ENCODE results near the gene UFD1.
A peak's percentile ranks its signal among the peaks of the same experiment; 100 is the strongest.

The UFD1 gene

GRCh38 chr22:19434829-19435580, 44.0 kb downstream of the UFD1 start:
- TF ChIP-seq GATA1 (IDR thresholded peaks at IDR 0.05; ENCODE audit: low read depth, low read length) = no peak
- TF ChIP-seq POLR2A (IDR thresholded peaks at IDR 0.05; ENCODE audit: low read length) = no peak
- no peak for DNase-seq

- TF ChIP-seq POLR2A (IDR thresholded peaks at IDR 0.05; ENCODE audit: low read length) (no peak), GATA1 (IDR thresholded peaks at IDR 0.05; ENCODE audit: low read depth, low read length) (no peak)
- no peak for DNase-seq
Observed at GRCh38 chr22:19434401-19434800, 44.6 kb downstream of the UFD1 start.

GRCh38 chr22:19432133-19432851, 46.7 kb downstream of the UFD1 start, which contains the start of gene MRPL40:
MRPL40 (plus strand) TSS chr22:19432545; CDS start chr22:19432555, 10 bp downstream.
- DNase-seq = peak; percentile 97
- TF ChIP-seq POLR2A (IDR thresholded peaks at IDR 0.05; ENCODE audit: low read length) = peak; percentile 99
- TF ChIP-seq GATA1 (IDR thresholded peaks at IDR 0.05; ENCODE audit: low read depth, low read length) = no peak

GRCh38 chr22:19431649-19432132, 47.3 kb downstream of the UFD1 start, which contains the start of gene HIRA:
HIRA (minus strand) TSS chr22:19431733; CDS start chr22:19431476, 257 bp downstream.
- TF ChIP-seq POLR2A (IDR thresholded peaks at IDR 0.05; ENCODE audit: low read length) = no peak
- TF ChIP-seq GATA1 (IDR thresholded peaks at IDR 0.05; ENCODE audit: low read depth, low read length) = no peak
- DNase-seq = peak; percentile 86 to 92

GRCh38 chr22:19430890-19431541, 48.0 kb downstream of the UFD1 start:
- TF ChIP-seq POLR2A (IDR thresholded peaks at IDR 0.05; ENCODE audit: low read length) = no peak
- no peak for TF ChIP-seq GATA1 (IDR thresholded peaks at IDR 0.05; ENCODE audit: low read depth, low read length)
- DNase-seq = peak; percentile 82 to 83

GRCh38 chr22:19429950-19430889, 48.8 kb downstream of the UFD1 start:
- DNase-seq = peak; percentile 91 to 93
- TF ChIP-seq POLR2A (IDR thresholded peaks at IDR 0.05; ENCODE audit: low read length) = peak; percentile 84
- no peak for TF ChIP-seq GATA1 (IDR thresholded peaks at IDR 0.05; ENCODE audit: low read depth, low read length)

- DNase-seq = no peak
- TF ChIP-seq GATA1 (IDR thresholded peaks at IDR 0.05; ENCODE audit: low read depth, low read length) = no peak
- no peak for TF ChIP-seq POLR2A (IDR thresholded peaks at IDR 0.05; ENCODE audit: low read length)
Observed at GRCh38 chr22:19424186-19424500, 54.9 kb downstream of the UFD1 start.

- DNase-seq = no peak
- TF ChIP-seq GATA1 (IDR thresholded peaks at IDR 0.05; ENCODE audit: low read depth, low read length) = no peak
- TF ChIP-seq POLR2A (IDR thresholded peaks at IDR 0.05; ENCODE audit: low read length) = no peak
Observed at GRCh38 chr22:19422440-19423301, 56.3 kb downstream of the UFD1 start.

GRCh38 chr22:19420321-19420720, 58.7 kb downstream of the UFD1 start:
- no peak for DNase-seq
- TF ChIP-seq GATA1 (IDR thresholded peaks at IDR 0.05; ENCODE audit: low read depth, low read length) = no peak
- no peak for TF ChIP-seq POLR2A (IDR thresholded peaks at IDR 0.05; ENCODE audit: low read length)

- DNase-seq = peak; percentile 79 to 96
- no peak for TF ChIP-seq GATA1 (IDR thresholded peaks at IDR 0.05; ENCODE audit: low read depth, low read length)
- TF ChIP-seq POLR2A (IDR thresholded peaks at IDR 0.05; ENCODE audit: low read length) = no peak
Observed at GRCh38 chr22:19419464-19420178, 59.4 kb downstream of the UFD1 start.

- no peak for TF ChIP-seq GATA1 (IDR thresholded peaks at IDR 0.05; ENCODE audit: low read depth, low read length)
- no peak for TF ChIP-seq POLR2A (IDR thresholded peaks at IDR 0.05; ENCODE audit: low read length)
- peak; percentile 83 to 92 for DNase-seq
Observed at GRCh38 chr22:19419086-19419463, 59.9 kb downstream of the UFD1 start.

- no peak for DNase-seq
Observed at GRCh38 chr22:19412923-19413322, 66.1 kb downstream of the UFD1 start.

More at GRCh38 chr22:19412923-19413322, 66.1 kb downstream of the UFD1 start:
- TF ChIP-seq GATA1 (IDR thresholded peaks at IDR 0.05; ENCODE audit: low read depth, low read length) (no peak), POLR2A (IDR thresholded peaks at IDR 0.05; ENCODE audit: low read length) (no peak)
